Mesenchymal stem cell (in vitro differentiated cells and primary cell): ENCODE measurements around the gene NKX2-2.
A peak's percentile ranks its signal among the peaks of the same experiment; 100 is the strongest.

Source experiments
- DNase-seq: peaks from one replicate; pipeline ENCODE4 v3.0.0-alpha.2; 2013
- H2AFZ ChIP-seq: one replicate; pipeline ENCODE4 v1.6.1; 2013; ENCODE audit warnings: low read depth, mild to moderate bottlenecking, control low read depth, inconsistent platforms, low read length, moderate library complexity
- H2AK5ac ChIP-seq: 2 replicates; pipeline ENCODE4 v1.6.1; 2013; ENCODE audit warnings: low read length, moderate library complexity, mild to moderate bottlenecking, inconsistent platforms; ENCODE audit not compliant: severe bottlenecking
- H2BK120ac ChIP-seq: one replicate; pipeline ENCODE4 v1.6.1; 2013; ENCODE audit warnings: low read depth, mild to moderate bottlenecking, inconsistent platforms, low read length, moderate library complexity
- H2BK12ac ChIP-seq, 2 experiments: one replicate each; pipeline ENCODE4 v1.6.1; 2013; ENCODE audit warnings: inconsistent platforms in 2 of 2, low read length in 2 of 2, mild to moderate bottlenecking in 2 of 2, moderate library complexity in 2 of 2, control low read depth in 1 of 2
- H2BK15ac ChIP-seq: one replicate; pipeline ENCODE4 v1.6.1; 2013; ENCODE audit warnings: mild to moderate bottlenecking, low read depth, inconsistent platforms; ENCODE audit not compliant: poor library complexity, severe bottlenecking
- H2BK5ac ChIP-seq: 2 replicates; pipeline ENCODE4 v1.6.1; 2013; ENCODE audit warnings: low read depth, mild to moderate bottlenecking, low read length, control low read depth, inconsistent platforms; ENCODE audit not compliant: poor library complexity, severe bottlenecking
- H3K14ac ChIP-seq, 2 experiments: one replicate each; pipeline ENCODE4 v1.6.1; 2013; ENCODE audit warnings: inconsistent platforms in 2 of 2, low read length in 2 of 2, control low read depth in 1 of 2, mild to moderate bottlenecking in 1 of 2, moderate library complexity in 1 of 2
- H3K18ac ChIP-seq, 2 experiments: one replicate each; pipeline ENCODE4 v1.6.1; 2013; ENCODE audit warnings: inconsistent platforms in 2 of 2, low read length in 2 of 2, control low read depth in 1 of 2, low read depth in 1 of 2, mild to moderate bottlenecking in 1 of 2
- H3K23ac ChIP-seq, 2 experiments: one replicate each; pipeline ENCODE4 v1.6.1; 2013; ENCODE audit warnings: inconsistent platforms in 2 of 2, low read length in 2 of 2, mild to moderate bottlenecking in 2 of 2, moderate library complexity in 2 of 2, control low read depth in 1 of 2
- H3K27ac ChIP-seq: 2 replicates; pipeline ENCODE4 v1.5.1; 2013; ENCODE audit warnings: mild to moderate bottlenecking, moderate library complexity, low read length, control low read depth, inconsistent platforms; ENCODE audit not compliant: poor library complexity, severe bottlenecking
- H3K27me3 ChIP-seq, 2 experiments: 2 replicates each; pipeline versions ENCODE4 v1.6.1 to v1.7.0; 2013; ENCODE audit warnings: low read length in 2 of 2, mild to moderate bottlenecking in 2 of 2, moderate library complexity in 2 of 2, control low read depth in 1 of 2, inconsistent platforms in 1 of 2; ENCODE audit not compliant: control insufficient read depth in 1 of 2, insufficient read depth in 1 of 2
- H3K36me3 ChIP-seq, 2 experiments: 2 replicates each; pipeline versions ENCODE4 v1.6.1 to v1.7.0; 2013; ENCODE audit warnings: low read length in 2 of 2, control low read depth in 1 of 2, inconsistent platforms in 1 of 2, low read depth in 1 of 2, mild to moderate bottlenecking in 1 of 2; ENCODE audit not compliant: insufficient read depth in 2 of 2, control insufficient read depth in 1 of 2
- H3K4ac ChIP-seq, 2 experiments: one replicate each; pipeline ENCODE4 v1.6.1; 2013; ENCODE audit warnings: inconsistent platforms in 2 of 2, low read length in 2 of 2, mild to moderate bottlenecking in 2 of 2, moderate library complexity in 2 of 2, control low read depth in 1 of 2, low read depth in 1 of 2
- H3K4me1 ChIP-seq: 2 replicates; pipeline ENCODE4 v1.6.1; 2013; ENCODE audit warnings: low read depth, low read length, control low read depth; ENCODE audit not compliant: control insufficient read depth, insufficient read depth
- H3K4me2 ChIP-seq: 2 replicates; pipeline ENCODE4 v1.6.1; 2013; ENCODE audit warnings: low read length, mild to moderate bottlenecking, inconsistent platforms; ENCODE audit not compliant: poor library complexity, severe bottlenecking
- H3K4me3 ChIP-seq, 2 experiments: 2 replicates each; pipeline versions ENCODE4 v1.5.1 to v1.7.0; 2013; ENCODE audit warnings: low read length in 2 of 2, mild to moderate bottlenecking in 2 of 2, control low read depth in 1 of 2, low read depth in 1 of 2; ENCODE audit not compliant: insufficient read depth in 1 of 2
- H3K79me1 ChIP-seq: replicated peaks from 2 replicates; pipeline ENCODE4 v1.6.1; 2013; ENCODE audit warnings: mild to moderate bottlenecking, control low read depth, low read length, inconsistent platforms; ENCODE audit not compliant: poor library complexity, severe bottlenecking
- H3K9ac ChIP-seq: 2 replicates; pipeline ENCODE4 v1.7.0; 2013; ENCODE audit warnings: mild to moderate bottlenecking, low read length, moderate library complexity
- H3K9me3 ChIP-seq: 2 replicates; pipeline ENCODE4 v1.7.0; 2013; ENCODE audit warnings: mild to moderate bottlenecking, low read length; ENCODE audit not compliant: control insufficient read depth
- H4K8ac ChIP-seq: one replicate; pipeline ENCODE4 v1.6.1; 2013; ENCODE audit warnings: inconsistent platforms, mild to moderate bottlenecking, low read length, moderate library complexity
- H4K91ac ChIP-seq: one replicate; pipeline ENCODE4 v1.6.1; 2013; ENCODE audit warnings: mild to moderate bottlenecking, low read length, inconsistent platforms
- WGBS: methylation state at CpG from one replicate; pipeline ENCODE4 v1.1.7; 2013; ENCODE audit warnings: mixed read lengths; 5-methylcytosine and 5-hydroxymethylcytosine counted together

NKX2-2 gene

DNA sequence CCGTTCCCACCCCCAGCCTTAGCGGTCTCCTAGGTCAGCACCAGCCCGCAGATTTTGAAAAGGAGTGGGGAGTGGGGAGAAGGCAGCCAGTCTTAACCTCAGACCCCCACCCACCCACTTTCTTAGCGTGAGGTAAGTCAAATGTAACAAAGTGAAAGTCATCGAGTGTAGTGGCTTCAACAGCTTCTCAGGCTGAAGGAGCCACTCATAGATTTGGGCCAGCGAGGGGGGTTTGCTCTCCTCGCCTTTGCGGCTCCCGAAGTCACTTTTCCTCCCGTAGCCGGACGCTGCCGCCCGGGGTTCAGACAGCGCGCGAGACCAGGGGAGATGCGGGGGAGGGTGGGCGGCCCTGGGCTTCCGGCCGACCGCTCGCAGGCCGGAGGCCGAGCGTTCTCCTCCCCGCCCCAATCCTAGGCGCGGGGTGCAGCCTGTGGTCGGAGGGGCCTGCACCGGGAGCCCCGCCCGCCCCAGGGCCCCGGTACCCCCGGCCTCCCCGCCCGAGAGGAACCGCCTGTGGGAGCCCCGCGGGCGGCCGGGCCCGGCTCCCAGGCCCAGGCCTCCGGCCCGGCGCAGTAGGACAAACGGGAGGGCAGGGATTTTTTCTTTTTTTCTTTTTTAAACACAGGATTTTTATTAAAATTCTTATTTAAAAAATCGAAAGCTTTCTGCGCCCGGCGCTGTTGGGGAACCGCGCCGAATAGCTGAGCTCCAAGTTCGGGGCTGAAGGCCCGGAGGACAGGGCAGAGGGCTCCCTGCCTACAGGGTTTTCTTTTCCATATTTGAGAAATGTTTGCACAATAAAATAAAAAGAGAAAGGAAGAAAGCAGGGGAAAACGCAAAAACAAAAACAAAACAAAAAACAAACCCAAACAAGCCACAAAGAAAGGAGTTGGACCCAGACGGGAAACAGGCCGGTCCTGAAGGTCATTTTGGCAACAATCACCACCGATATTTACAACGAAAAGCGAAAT is 3.2 kb downstream of the NKX2-2 start:
- H4K8ac ChIP-seq, result peak overlapping the region; percentile 14
- peaks cover 41% of the 10 kb centered on the region for H3K4me1 ChIP-seq
- no peak overlapping the region for H3K23ac ChIP-seq
- H3K9ac ChIP-seq, result peak overlapping the region; percentile 68
- peak overlapping the region; percentile 57 to 75 for H3K4me3 ChIP-seq
- H3K4ac ChIP-seq, result no peak overlapping the region
- DNase-seq, result no peak
- no peaks in the 10 kb centered on the region for H3K9me3 ChIP-seq
- no peak overlapping the region for H2BK15ac ChIP-seq
- no peak overlapping the region for H2AFZ ChIP-seq
- H3K14ac ChIP-seq, result no peak overlapping the region
- H3K4me2 ChIP-seq, result peak overlapping the region; percentile 88
- H2AK5ac ChIP-seq, result no peak overlapping the region
- no peak overlapping the region for H2BK12ac ChIP-seq
- no peak overlapping the region for H2BK120ac ChIP-seq
- H3K27ac ChIP-seq, result no peak overlapping the region
- no peaks in the 10 kb centered on the region for H3K79me1 ChIP-seq
- WGBS, result 4% methylated on average over 39 of the region's 62 CpGs
- H3K18ac ChIP-seq, result no peak overlapping the region
- peaks cover 80 to 88% of the 10 kb centered on the region in 2 experiments for H3K27me3 ChIP-seq
- no peak overlapping the region for H4K91ac ChIP-seq
- no peak overlapping the region for H2BK5ac ChIP-seq
- H3K36me3 ChIP-seq, result no peaks in the 10 kb centered on the region

DNA sequence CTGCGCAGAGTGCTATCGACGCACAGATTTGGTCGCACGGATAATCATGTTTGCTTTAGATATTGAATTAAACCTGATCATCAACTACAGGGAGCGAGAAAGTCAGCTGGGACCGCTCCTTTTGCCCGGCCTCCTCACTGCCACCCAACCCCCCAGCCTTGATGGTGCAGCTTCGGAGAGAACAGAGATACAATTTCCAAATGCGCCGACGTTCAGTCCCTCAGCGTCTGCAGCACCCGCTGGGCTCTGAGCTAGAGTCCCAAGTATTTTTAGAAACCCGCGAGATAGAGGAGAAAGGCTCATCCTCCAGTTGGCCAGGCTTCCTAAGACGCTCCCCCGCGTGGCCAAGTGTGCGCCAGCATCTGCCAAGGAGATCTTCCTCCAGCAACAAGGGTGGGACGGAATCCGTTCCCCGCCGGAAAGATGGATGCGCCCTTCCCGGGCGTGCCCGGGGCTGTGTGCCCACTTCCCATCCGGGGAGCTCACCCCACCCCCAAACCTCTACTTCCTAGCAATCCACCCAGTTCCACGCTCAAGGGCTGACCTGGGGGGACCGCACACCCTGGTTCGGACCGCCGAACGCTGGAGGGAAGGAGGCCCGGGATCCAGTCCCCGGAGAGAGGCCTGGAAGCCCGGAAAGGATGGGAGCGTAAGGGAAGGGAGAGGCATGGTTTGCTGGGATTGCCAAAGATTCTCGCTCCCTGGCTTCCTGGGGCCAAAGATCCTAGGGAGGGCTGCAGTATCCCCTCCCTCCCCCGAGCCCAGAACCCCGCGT is 4.1 kb downstream of the NKX2-2 start:
- Histone ChIP-seq H2BK12ac (no peak overlapping the region), H3K9me3 (no peaks in the 10 kb centered on the region), H2BK120ac (no peak overlapping the region), H3K27ac (no peak overlapping the region), H3K4me1 (peaks cover 43% of the 10 kb centered on the region), H3K4ac (no peak overlapping the region), H2AK5ac (no peak overlapping the region), H3K4me2 (peak overlapping the region; percentile 88), H3K18ac (no peak overlapping the region), H3K14ac (no peak overlapping the region), H2BK15ac (no peak overlapping the region), H4K8ac (no peak overlapping the region), H3K79me1 (no peaks in the 10 kb centered on the region), H3K9ac (peak overlapping the region; percentile 68), H3K4me3 (peak overlapping the region; percentile 57 to 75), H3K36me3 (no peaks in the 10 kb centered on the region), H3K27me3 (peaks cover 82 to 86% of the 10 kb centered on the region in 2 experiments), H4K91ac (no peak overlapping the region), H2BK5ac (no peak overlapping the region), H2AFZ (no peak overlapping the region), H3K23ac (no peak overlapping the region)
- peak; percentile 38 for DNase-seq
- 4% methylated on average over 33 of the region's 43 CpGs for WGBS

DNA sequence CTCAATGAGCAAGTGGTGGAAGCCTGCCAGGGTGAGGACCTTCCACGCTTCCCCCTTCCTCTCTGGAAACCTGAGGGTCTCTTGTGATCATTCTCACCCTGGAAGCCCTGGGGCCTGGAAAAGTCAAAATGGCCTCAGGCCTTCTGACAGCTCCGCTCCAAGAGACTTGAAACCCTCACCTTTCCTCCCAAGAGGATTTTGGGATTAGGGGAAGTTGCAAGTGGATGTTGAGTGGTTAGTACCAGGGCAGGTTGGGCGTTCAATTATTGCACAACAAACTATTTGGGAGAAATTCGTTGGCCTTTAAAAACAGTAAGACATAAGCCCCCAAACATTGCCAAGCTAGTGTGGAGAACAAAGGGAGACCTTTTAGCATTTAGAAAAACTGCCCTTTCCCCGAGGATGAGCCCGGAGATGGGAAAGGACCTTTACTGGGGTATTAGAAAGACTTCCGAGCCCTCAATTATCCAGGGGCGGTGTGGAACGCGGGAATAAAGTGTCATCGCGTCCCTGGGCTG is 4.7 kb downstream of the NKX2-2 start:
- H4K8ac ChIP-seq, result no peak overlapping the region
- no peak overlapping the region for H2BK120ac ChIP-seq
- no peak overlapping the region for H2AFZ ChIP-seq
- H3K14ac ChIP-seq, result no peak overlapping the region
- no peak overlapping the region for H3K23ac ChIP-seq
- H3K9ac ChIP-seq, result no peak overlapping the region
- H2BK12ac ChIP-seq, result no peak overlapping the region
- no peaks in the 10 kb centered on the region for H3K36me3 ChIP-seq
- H3K4me2 ChIP-seq, result no peak overlapping the region
- H3K18ac ChIP-seq, result no peak overlapping the region
- no peaks in the 10 kb centered on the region for H3K79me1 ChIP-seq
- DNase-seq, result no peak
- peak overlapping the region in 1 of 2 experiments; percentile 75 for H3K4me3 ChIP-seq
- H3K9me3 ChIP-seq, result no peaks in the 10 kb centered on the region
- no peak overlapping the region for H2AK5ac ChIP-seq
- H3K4me1 ChIP-seq, result peaks cover 43% of the 10 kb centered on the region
- H2BK5ac ChIP-seq, result no peak overlapping the region
- no peak overlapping the region for H3K4ac ChIP-seq
- WGBS, result 4% methylated on average over 9 of the region's 12 CpGs
- H3K27ac ChIP-seq, result no peak overlapping the region
- H4K91ac ChIP-seq, result no peak overlapping the region
- peaks cover 82 to 86% of the 10 kb centered on the region in 2 experiments for H3K27me3 ChIP-seq
- no peak overlapping the region for H2BK15ac ChIP-seq
